Inferior parietal cortex (tissue), 1 donor: ENCODE measurements around the gene FADS3.

Experiments used
- DNase-seq: peaks from one replicate; pipeline ENCODE4 v3.0.0-alpha.2; 2016; ENCODE audit errors: extremely low spot score

Gene FADS3

GRCh38 chr11:61913699-61914395 is 22.5 kb upstream of the FADS3 start:
- DNase-seq, result no peak

- no peak for DNase-seq
Measured at GRCh38 chr11:61912991-61913698, 21.8 kb upstream of the FADS3 start.

GRCh38 chr11:61912530-61912898 is 21.2 kb upstream of the FADS3 start:
- DNase-seq, result no peak

- DNase-seq, result no peak
Measured at GRCh38 chr11:61911701-61912529, 20.6 kb upstream of the FADS3 start.

- no peak for DNase-seq
Measured at GRCh38 chr11:61911128-61911700, 19.9 kb upstream of the FADS3 start.

GRCh38 chr11:61910187-61911127 is 19.1 kb upstream of the FADS3 start:
- DNase-seq, result no peak

GRCh38 chr11:61908730-61909316 is 17.5 kb upstream of the FADS3 start:
- no peak for DNase-seq

- no peak for DNase-seq
Measured at GRCh38 chr11:61907871-61908729, 16.8 kb upstream of the FADS3 start.

- DNase-seq, result no peak
Measured at GRCh38 chr11:61907282-61907681, 15.9 kb upstream of the FADS3 start.

- no peak for DNase-seq
Measured at GRCh38 chr11:61906522-61906909, 15.2 kb upstream of the FADS3 start.

- DNase-seq, result no peak
Measured at GRCh38 chr11:61905801-61906521, 14.6 kb upstream of the FADS3 start.

- no peak for DNase-seq
Measured at GRCh38 chr11:61905067-61905696, 13.8 kb upstream of the FADS3 start.

- DNase-seq, result no peak
Measured at GRCh38 chr11:61904539-61905048, 13.2 kb upstream of the FADS3 start.

GRCh38 chr11:61903845-61904244 is 12.5 kb upstream of the FADS3 start:
- DNase-seq, result no peak

GRCh38 chr11:61902313-61902712 is 11.0 kb upstream of the FADS3 start:
- DNase-seq, result no peak

GRCh38 chr11:61901397-61901796 is 10.1 kb upstream of the FADS3 start:
- DNase-seq, result no peak

GRCh38 chr11:61900251-61900650 is 8.9 kb upstream of the FADS3 start:
- DNase-seq, result no peak

- DNase-seq, result peak; percentile 65
Measured at GRCh38 chr11:61899146-61899841, 7.9 kb upstream of the FADS3 start.
